Ishikawa (cell line): ENCODE data around the gene WFDC1.

Experiments used
- EP300 ChIP-seq: IDR thresholded peaks from 2 replicates; pipeline ENCODE4 v1.6.1; 2012; ENCODE audit warnings: borderline replicate concordance
- RAD21 ChIP-seq: IDR thresholded peaks from 2 replicates; pipeline ENCODE4 v1.6.1; 2012; ENCODE audit warnings: low read depth
- TAF1 ChIP-seq: IDR thresholded peaks from 2 replicates; pipeline ENCODE4 v1.6.1; 2012; ENCODE audit warnings: low read depth, mild to moderate bottlenecking
- TCF12 ChIP-seq: IDR thresholded peaks from 2 replicates; pipeline ENCODE4 v1.6.1; 2012; ENCODE audit warnings: low read depth
- TEAD4 ChIP-seq: IDR thresholded peaks from 2 replicates; pipeline ENCODE4 v1.6.1; 2012
- YY1 ChIP-seq: IDR thresholded peaks from 2 replicates; pipeline ENCODE4 v1.6.1; 2012; ENCODE audit warnings: low read depth
- ZBTB7A ChIP-seq: IDR thresholded peaks from 2 replicates; pipeline ENCODE4 v1.6.1; 2012; ENCODE audit warnings: low read depth
- TF ChIP-seq, protein P1 (sequence below): IDR thresholded peaks from 2 replicates; pipeline ENCODE4 v1.6.1; 2012
- TF ChIP-seq, protein P2 (sequence below): IDR thresholded peaks from 2 replicates; pipeline ENCODE4 v1.6.1; 2012; ENCODE audit warnings: low read depth, mild to moderate bottlenecking

DNA sequence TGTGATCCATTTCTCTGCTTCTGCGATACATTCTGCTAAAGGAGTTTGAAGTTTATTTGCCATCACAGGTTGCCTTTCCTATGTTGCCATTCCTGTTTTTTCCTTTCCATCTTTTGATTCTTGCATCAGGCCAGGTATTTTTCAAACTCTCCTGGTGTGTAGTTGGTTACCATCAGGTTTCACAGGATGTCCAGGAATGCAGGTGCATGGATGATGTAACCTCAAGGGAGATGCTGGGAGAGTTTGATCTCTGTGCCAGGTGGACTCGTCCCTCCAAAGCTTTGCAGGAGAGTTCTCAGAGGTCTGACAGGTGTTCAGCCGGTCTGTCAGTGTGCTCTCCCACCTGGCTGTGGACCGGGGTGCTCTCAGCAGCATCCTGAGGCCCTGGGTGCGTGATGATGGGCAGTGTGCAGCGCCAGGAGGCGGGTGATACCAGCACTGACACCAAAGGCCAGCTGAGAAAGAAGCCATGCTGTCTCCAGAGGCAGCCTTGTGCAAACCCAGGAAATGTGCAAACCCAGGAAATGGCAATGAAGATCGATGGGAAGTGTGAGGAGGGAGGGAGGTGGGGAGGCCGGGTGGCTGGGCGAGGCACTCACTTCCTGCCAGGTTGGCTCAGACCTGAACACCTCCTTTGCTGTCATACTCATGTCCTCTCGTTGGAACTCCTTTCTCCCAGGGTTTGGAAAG is 75.4 kb downstream of the WFDC1 start:
- TF ChIP-seq TAF1 (no peak), ZBTB7A (no peak), EP300 (no peak), YY1 (no peak), RAD21 (no peak), TEAD4 (peak; percentile 48), TCF12 (no peak)
- TF ChIP-seq, protein P1, sequence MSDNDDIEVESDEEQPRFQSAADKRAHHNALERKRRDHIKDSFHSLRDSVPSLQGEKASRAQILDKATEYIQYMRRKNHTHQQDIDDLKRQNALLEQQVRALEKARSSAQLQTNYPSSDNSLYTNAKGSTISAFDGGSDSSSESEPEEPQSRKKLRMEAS = no peak
- TF ChIP-seq, protein P2, sequence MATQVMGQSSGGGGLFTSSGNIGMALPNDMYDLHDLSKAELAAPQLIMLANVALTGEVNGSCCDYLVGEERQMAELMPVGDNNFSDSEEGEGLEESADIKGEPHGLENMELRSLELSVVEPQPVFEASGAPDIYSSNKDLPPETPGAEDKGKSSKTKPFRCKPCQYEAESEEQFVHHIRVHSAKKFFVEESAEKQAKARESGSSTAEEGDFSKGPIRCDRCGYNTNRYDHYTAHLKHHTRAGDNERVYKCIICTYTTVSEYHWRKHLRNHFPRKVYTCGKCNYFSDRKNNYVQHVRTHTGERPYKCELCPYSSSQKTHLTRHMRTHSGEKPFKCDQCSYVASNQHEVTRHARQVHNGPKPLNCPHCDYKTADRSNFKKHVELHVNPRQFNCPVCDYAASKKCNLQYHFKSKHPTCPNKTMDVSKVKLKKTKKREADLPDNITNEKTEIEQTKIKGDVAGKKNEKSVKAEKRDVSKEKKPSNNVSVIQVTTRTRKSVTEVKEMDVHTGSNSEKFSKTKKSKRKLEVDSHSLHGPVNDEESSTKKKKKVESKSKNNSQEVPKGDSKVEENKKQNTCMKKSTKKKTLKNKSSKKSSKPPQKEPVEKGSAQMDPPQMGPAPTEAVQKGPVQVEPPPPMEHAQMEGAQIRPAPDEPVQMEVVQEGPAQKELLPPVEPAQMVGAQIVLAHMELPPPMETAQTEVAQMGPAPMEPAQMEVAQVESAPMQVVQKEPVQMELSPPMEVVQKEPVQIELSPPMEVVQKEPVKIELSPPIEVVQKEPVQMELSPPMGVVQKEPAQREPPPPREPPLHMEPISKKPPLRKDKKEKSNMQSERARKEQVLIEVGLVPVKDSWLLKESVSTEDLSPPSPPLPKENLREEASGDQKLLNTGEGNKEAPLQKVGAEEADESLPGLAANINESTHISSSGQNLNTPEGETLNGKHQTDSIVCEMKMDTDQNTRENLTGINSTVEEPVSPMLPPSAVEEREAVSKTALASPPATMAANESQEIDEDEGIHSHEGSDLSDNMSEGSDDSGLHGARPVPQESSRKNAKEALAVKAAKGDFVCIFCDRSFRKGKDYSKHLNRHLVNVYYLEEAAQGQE = no peak
